Skeletal muscle satellite cell (primary cell): ENCODE measurements around the gene RRP9.

Experiments
- H3K27me3 ChIP-seq: 2 replicates; pipeline ENCODE4 v1.7.0; 2013; ENCODE audit warnings: low read length; ENCODE audit not compliant: control insufficient read depth, insufficient read depth
- H3K36me3 ChIP-seq: 2 replicates; pipeline ENCODE4 v1.7.0; 2013; ENCODE audit warnings: mild to moderate bottlenecking, control low read depth, low read length; ENCODE audit not compliant: insufficient read depth
- H3K4me1 ChIP-seq: 2 replicates; pipeline ENCODE4 v1.7.0; 2013; ENCODE audit warnings: low read length; ENCODE audit not compliant: control insufficient read depth, insufficient read depth
- H3K4me2 ChIP-seq: 2 replicates; pipeline ENCODE4 v1.7.0; 2013; ENCODE audit warnings: mild to moderate bottlenecking, low read length
- H3K4me3 ChIP-seq: 2 replicates; pipeline ENCODE4 v1.7.0; 2013; ENCODE audit warnings: low read length
- H3K9ac ChIP-seq: 2 replicates; pipeline ENCODE4 v1.7.0; 2013; ENCODE audit warnings: mild to moderate bottlenecking, low read depth, low read length, moderate library complexity
- H3K9me3 ChIP-seq: replicated peaks from 2 replicates; pipeline ENCODE4 v1.7.0; 2013; ENCODE audit warnings: mild to moderate bottlenecking, control low read depth, low read length

The RRP9 gene

GRCh38 chr3:51968883-51969678 lies 27.4 kb upstream of the RRP9 start:
- no peak overlapping the region for H3K4me3 ChIP-seq
- H3K4me1 ChIP-seq = peaks cover 40% of the 10 kb centered on the region
- peak overlapping the region; percentile 99 for H3K4me2 ChIP-seq
- no peaks in the 10 kb centered on the region for H3K27me3 ChIP-seq
- no peak overlapping the region for H3K9ac ChIP-seq
- H3K9me3 ChIP-seq = no peaks in the 10 kb centered on the region
- peaks cover 3% of the 10 kb centered on the region for H3K36me3 ChIP-seq

- H3K9ac ChIP-seq = peak overlapping the region; percentile 80
- no peaks in the 10 kb centered on the region for H3K9me3 ChIP-seq
- peak overlapping the region; percentile 99 for H3K4me2 ChIP-seq
- H3K27me3 ChIP-seq = no peaks in the 10 kb centered on the region
- H3K4me3 ChIP-seq = peak overlapping the region; percentile 84
- H3K36me3 ChIP-seq = peaks cover 3% of the 10 kb centered on the region
- H3K4me1 ChIP-seq = peaks cover 46% of the 10 kb centered on the region
These were observed 26.6 kb upstream of the RRP9 start for GRCh38 chr3:51968170-51968775.

- H3K4me1 ChIP-seq = peaks cover 46% of the 10 kb centered on the region
- peak within 1 kb of the TSS; percentile 100 for H3K4me2 ChIP-seq
- no peaks in the 10 kb centered on the region for H3K27me3 ChIP-seq
- no peaks in the 10 kb centered on the region for H3K9me3 ChIP-seq
- peak within 1 kb of the TSS; percentile 87 for H3K9ac ChIP-seq
- peaks cover 5% of the 10 kb centered on the region for H3K36me3 ChIP-seq
- H3K4me3 ChIP-seq = peak within 1 kb of the TSS; percentile 90
These were observed 25.9 kb upstream of the RRP9 start, which contains the start of gene PCBP4 for GRCh38 chr3:51967384-51968169. TSS of gene PCBP4 (minus strand) at chr3:51967454. CDS start at chr3:51961240, 6,214 bp downstream.

GRCh38 chr3:51966922-51967383 lies 25.2 kb upstream of the RRP9 start:
- Histone ChIP-seq H3K4me3 (peak overlapping the region; percentile 90), H3K27me3 (no peaks in the 10 kb centered on the region), H3K9me3 (no peaks in the 10 kb centered on the region), H3K4me2 (peak overlapping the region; percentile 100), H3K4me1 (peaks cover 46% of the 10 kb centered on the region), H3K9ac (peak overlapping the region; percentile 87), H3K36me3 (peaks cover 9% of the 10 kb centered on the region)

GRCh38 chr3:51966486-51966885 lies 24.8 kb upstream of the RRP9 start:
- Histone ChIP-seq H3K9ac (peak overlapping the region; percentile 87), H3K4me3 (peak overlapping the region; percentile 90), H3K4me2 (peak overlapping the region; percentile 100), H3K9me3 (no peaks in the 10 kb centered on the region), H3K27me3 (no peaks in the 10 kb centered on the region), H3K4me1 (peaks cover 46% of the 10 kb centered on the region), H3K36me3 (peaks cover 9% of the 10 kb centered on the region)

GRCh38 chr3:51966016-51966415 lies 24.3 kb upstream of the RRP9 start:
- Histone ChIP-seq H3K36me3 (peaks cover 9% of the 10 kb centered on the region), H3K4me3 (peak overlapping the region; percentile 90), H3K9ac (no peak overlapping the region), H3K27me3 (no peaks in the 10 kb centered on the region), H3K4me2 (peak overlapping the region; percentile 100), H3K9me3 (no peaks in the 10 kb centered on the region), H3K4me1 (peaks cover 46% of the 10 kb centered on the region)

GRCh38 chr3:51964521-51964920 lies 22.8 kb upstream of the RRP9 start:
- peaks cover 14% of the 10 kb centered on the region for H3K36me3 ChIP-seq
- H3K4me1 ChIP-seq = peaks cover 46% of the 10 kb centered on the region
- H3K27me3 ChIP-seq = no peaks in the 10 kb centered on the region

GRCh38 chr3:51963951-51964451 lies 22.3 kb upstream of the RRP9 start:
- H3K9ac ChIP-seq = peak overlapping the region; percentile 27
- H3K27me3 ChIP-seq = no peaks in the 10 kb centered on the region
- peaks cover 17% of the 10 kb centered on the region for H3K36me3 ChIP-seq
- peaks cover 46% of the 10 kb centered on the region for H3K4me1 ChIP-seq
- H3K4me3 ChIP-seq = peak overlapping the region; percentile 11
- peak overlapping the region; percentile 100 for H3K4me2 ChIP-seq
- H3K9me3 ChIP-seq = no peaks in the 10 kb centered on the region

More at GRCh38 chr3:51964521-51964920, 22.8 kb upstream of the RRP9 start:
- Histone ChIP-seq H3K9me3 (no peaks in the 10 kb centered on the region), H3K4me3 (peak overlapping the region; percentile 10), H3K4me2 (peak overlapping the region; percentile 100), H3K9ac (peak overlapping the region; percentile 27)

GRCh38 chr3:51962854-51963530 lies 21.3 kb upstream of the RRP9 start:
- peaks cover 25% of the 10 kb centered on the region for H3K36me3 ChIP-seq
- H3K4me1 ChIP-seq = peaks cover 38% of the 10 kb centered on the region
- H3K9me3 ChIP-seq = no peaks in the 10 kb centered on the region
- H3K9ac ChIP-seq = no peak overlapping the region
- H3K4me3 ChIP-seq = no peak overlapping the region
- no peaks in the 10 kb centered on the region for H3K27me3 ChIP-seq
- no peak overlapping the region for H3K4me2 ChIP-seq

- H3K36me3 ChIP-seq = peaks cover 34% of the 10 kb centered on the region
- peaks cover 35% of the 10 kb centered on the region for H3K4me1 ChIP-seq
- no peaks in the 10 kb centered on the region for H3K27me3 ChIP-seq
- H3K9ac ChIP-seq = no peak overlapping the region
- no peak overlapping the region for H3K4me2 ChIP-seq
- no peak overlapping the region for H3K4me3 ChIP-seq
- H3K9me3 ChIP-seq = no peaks in the 10 kb centered on the region
These were observed 20.2 kb upstream of the RRP9 start for GRCh38 chr3:51961602-51962569.
